HG03521 (cell line): ENCODE measurements around the gene CCNH.
A peak's percentile ranks its signal among the peaks of the same experiment; 100 is the strongest.

Source experiments
- ATAC-seq: cut with Tn5 transposase; IDR thresholded peaks from one replicate; pipeline ENCODE4 v1.9.1; 2021; ENCODE audit warnings: mild to moderate bottlenecking, moderate library complexity; ENCODE audit not compliant: unreplicated experiment

Gene CCNH

DNA sequence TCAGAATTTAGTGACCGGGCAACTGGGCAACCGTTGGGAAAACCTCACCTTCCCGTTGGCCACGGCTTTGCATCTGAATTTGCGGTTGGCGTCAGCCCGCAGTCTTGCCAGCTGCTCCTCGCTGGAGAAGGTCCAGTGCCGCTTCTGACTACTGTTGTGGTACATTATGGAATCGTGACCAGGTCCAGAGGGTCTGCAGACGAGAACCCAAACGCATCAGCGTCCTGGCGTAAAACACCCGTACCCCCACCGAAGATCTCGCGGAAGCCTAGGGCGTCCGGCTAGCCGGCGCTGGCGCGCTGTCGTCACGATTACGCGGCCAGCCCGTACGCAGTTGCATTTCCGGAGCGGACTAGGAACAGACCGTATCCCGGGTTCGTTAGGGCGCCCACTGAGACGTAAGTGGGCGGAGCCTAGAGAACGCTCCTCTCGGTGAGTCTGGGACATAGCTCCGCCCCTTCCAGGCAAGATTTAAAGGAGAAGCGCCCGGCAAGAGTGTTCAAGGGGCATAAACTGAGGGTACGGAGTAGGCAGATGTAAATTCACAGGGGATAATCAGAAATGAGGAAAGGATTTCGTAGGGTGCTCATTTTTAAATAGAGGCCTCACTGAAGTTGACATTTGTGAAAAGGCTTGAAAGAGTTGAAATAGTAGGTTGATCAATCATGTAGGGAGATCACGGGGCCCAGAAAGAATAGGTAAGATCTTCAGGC lies at the start of gene CCNH:
Gene CCNH, minus strand, starts transcription at position 301 of the 713 bp plus-strand sequence. Its CDS starts 136 bp downstream, at position 165.
- ATAC-seq = peak; percentile 99

DNA sequence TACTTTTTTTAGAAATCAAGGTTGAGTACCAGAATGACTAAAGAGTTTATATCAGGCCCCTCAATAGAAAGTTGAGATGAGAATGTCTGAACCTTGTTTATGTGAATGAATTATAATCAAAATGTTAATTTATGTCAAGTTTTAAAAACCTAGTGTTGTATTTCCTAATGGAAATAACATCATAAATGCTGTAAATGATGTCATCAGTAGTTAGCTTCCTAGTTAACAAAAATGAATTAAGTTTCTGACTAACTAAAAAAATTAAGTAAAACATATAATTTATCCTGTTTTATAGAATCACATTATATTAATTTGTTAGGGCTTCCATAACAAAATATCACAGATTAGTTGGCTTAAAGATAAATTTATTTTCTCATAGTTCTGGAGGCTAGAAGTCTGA lies 45.0 kb upstream of the CCNH start:
- ATAC-seq = no peak

DNA sequence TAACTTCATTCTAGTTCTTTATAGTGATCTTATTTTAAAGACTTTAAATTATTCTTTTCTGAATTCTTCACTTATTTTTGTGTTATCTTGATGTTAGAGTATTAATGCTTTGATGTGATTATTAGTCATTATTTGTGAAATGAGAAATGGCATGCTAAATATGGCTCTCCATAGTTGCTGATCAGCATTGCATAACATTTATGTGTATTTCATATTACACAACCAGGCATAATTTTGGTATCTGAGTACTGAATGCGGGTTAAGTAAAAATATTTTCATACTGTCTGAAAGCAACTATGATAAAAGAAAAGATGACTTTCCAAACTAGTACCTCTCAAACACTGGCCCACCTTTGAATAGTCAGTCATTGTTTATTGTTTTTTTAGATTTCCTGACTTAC lies 41.1 kb upstream of the CCNH start:
- no peak for ATAC-seq

DNA sequence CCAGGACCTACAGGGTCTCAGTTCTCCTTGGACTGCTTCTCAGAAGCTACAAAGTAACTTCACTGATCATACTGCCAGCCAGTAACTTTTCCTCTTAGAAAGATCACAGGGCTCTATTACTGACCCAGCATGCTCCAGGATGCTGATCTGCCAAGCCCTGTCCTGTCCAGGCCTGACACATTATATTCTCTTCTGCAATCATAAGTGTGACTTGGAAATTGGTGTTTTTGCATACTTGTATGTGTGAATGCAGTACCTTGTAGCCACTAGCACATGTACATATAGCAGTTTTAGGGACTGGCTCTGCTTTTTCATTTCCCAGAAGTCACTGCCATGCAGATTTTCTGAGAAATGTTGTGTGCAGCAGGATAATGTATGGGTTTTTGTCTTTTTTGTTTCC lies 40.1 kb upstream of the CCNH start:
- ATAC-seq = no peak

DNA sequence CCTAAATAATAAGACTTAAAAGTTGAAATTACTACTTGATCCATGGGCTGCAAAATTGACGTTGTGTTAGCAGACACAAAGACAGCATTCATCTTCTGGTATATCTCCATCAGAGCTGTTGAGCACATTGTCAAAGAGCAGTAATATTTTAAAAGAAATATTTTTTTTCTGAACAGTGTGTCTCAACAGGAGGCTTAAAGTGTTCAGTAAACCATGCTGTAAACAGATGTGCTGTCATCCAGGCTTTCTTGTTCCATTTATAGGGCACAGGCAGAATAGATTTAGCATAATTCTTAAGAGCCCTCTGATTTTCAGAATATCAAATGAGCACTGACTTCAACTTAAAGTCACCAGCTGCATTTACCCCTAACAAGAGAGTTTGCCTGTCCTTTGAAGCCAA lies 29.7 kb upstream of the CCNH start:
- ATAC-seq = no peak

DNA sequence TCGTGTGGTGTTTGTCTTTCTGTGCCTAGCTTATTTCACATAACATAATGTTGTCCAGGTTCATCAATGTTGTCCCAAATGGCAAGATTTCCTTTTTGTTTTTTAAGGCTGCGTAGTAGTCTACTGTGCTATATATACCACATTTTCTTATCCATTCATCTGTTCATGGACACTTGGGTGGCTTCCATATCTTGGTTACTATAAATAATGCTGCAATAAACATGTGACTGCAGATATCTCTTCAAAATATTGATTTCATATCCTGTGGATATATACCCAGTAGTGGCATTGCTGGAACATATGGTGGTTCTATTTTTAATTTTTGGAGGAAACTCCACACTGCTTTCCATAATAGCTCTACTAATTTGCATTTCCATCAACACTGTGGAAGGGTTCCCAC lies 25.5 kb upstream of the CCNH start:
- no peak for ATAC-seq

DNA sequence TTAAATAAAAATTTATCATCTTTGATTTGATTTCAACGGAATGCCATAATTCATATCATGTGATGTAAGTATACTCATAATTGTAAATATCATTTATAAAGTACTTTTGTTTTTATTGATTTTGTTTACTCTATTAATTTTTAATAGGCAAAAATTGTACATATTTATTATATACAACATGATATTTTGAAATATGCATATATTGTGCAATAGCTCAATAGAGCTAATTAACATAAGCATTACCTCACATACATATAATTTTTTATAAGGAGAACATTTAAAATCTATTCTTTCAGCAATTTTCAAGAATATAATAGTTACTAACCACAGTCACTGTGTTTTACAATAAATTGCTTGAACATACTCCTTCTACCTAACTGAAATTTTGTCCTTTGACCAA lies 25.0 kb upstream of the CCNH start:
- ATAC-seq = no peak

DNA sequence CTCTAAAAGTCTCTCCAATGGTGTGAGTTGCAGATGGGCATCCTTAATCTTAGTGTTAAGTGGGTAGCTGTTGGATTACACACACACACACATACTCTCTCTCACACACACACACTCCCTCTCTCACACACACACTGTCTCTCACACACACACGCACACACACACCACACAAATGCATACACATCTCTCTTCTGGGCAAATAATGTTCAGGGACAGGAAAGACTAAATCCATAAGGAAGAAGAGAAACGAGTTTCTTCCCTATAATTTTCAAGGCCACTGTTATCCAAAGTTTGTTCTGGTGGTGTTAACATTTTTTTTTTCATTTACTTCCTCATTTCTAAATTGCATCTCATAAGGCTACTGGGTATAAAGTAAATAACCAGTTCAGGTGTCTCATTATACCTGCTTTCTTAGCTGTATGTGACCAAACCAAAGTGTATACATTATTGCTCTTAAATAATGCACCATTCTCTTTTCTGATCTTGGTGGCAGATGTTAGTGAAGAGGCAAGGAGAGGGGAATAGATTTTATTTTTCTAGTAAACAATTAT lies 22.5 kb upstream of the CCNH start:
- ATAC-seq = no peak

DNA sequence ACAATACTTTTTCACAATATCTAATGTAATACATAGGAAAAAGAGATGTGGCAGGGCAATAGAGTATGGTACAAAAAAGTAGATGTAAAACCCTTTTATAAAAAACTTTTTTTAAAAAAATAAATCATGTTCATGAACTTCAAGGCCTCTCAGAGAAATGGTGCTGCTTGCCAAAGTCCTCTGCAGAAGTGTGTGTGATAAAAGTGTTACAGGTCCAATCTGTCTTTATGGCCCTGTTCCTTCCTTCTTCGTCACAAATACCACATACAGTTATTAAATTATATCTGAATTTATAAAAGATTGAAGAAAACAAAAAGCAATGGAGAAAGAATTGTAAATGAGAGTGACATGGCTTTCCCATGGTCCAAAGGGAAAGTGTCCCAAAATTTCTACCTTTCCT lies 21.7 kb upstream of the CCNH start:
- ATAC-seq = no peak

DNA sequence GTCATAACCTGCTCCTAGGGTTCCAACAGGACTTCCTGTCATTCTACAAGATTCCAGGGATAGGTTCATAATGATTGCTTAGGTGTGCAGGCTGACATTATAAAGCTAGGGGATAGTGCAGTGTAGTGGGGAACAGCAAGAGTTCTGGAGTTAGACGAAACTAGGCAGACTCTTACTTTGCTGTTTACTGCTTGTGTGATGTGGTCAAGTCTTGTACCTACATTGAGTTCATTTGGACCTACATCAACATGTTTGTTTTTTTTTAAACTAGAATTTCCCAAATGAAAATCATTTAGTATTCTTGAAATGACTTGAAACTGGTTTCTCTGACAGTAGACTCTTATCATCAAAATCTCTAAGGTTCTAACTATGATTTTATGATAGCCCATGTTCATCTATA lies 21.2 kb upstream of the CCNH start:
- no peak for ATAC-seq

DNA sequence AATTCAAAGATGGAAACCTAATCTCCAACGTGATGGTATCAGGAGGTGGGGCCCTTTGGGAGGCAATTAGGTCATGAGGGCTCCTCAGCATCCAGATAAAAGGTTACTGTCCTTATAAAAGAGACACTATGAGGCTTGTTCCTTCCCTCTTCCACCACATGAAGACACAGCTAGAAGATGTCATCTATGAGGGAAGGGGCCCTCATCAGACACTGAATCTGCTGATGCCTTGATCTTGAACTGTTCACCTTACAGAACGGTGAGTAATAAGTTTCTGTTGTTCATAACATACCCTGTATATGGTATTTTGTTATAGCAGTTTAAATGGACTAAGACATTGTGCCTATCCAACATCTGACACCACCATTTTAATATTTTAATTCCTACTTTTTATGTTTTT lies 19.7 kb upstream of the CCNH start:
- no peak for ATAC-seq

DNA sequence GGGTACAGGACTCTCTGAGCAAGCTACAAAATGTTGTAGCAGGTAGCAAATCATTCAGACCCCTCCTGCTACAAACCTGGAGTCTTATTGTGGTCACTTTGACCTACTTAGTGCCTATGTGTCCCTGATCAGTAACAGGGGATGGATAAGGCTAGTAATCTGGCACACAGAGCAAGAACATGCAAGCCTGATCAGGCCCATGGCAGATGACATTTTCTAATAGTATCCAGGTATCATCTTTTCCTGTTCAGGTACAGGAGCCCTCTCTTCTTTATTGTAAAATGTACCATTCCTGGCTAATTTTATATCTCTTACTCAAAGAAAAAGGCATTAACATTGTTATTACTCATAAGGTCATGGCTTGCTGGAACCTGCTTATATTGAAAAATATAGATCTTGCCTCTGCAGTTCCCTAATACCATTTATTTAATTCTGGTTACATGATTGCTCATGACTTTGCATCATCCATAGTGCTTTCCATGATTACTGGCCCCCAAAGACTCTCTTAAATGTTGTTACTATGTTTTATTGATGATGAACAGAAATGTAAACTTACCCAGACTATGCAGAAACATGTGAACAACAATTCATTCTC lies 18.2 kb upstream of the CCNH start:
- no peak for ATAC-seq

DNA sequence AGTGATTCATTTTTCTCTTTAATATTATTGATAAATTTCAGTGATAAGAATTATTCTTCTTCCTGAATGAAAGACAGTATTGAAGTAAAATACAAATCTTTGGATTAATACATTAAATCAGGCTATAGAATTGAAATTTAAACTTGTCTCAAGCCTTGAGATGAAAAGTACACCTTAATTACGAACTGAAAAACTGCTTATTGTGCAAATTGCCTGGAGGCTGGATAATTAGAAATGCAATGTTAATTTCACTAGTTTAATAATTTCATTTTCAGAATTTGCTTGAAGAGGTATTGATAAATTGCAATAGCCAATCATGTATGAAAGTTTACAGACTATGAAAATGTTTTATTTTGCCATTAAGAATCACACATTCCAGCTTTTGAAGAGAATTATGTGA lies 11.0 kb upstream of the CCNH start:
- ATAC-seq = no peak

DNA sequence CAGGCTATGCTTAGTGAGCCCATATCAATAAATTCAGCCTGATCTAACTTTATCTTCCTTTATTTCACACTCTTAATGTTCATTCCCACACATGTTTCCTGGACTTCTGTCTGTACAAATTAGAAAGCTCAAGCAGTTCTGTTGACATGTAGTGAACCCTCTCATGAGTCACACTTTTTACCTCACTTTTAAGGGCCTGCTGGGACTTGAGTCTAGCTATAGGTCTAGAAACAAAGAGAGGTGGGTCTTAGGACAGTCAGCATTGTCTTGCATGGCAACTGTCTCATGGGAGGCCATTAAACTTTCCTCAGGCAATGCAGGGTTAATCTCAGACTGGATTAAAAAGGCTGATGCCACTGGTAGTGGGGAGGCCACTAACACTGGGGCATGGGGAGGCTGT lies 8.6 kb upstream of the CCNH start:
- ATAC-seq = no peak

DNA sequence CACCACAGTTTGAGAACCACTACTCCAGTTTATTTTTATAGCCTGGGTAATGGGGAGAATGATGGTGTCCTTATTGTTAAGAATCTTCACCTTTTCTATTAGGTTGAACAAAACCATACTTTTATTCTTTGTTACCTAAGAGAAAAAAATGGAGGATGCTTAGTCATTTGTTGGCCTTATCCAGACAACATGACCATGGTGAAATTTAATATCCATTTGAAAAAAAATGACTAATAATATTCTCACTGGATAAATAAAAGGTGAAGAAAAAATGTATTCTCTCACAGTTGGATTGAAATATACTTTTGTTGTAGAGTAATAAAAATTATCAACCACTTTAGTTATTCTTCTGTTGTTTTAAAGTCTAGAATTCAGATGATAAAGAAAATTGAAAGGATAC lies 5.8 kb upstream of the CCNH start:
- no peak for ATAC-seq

DNA sequence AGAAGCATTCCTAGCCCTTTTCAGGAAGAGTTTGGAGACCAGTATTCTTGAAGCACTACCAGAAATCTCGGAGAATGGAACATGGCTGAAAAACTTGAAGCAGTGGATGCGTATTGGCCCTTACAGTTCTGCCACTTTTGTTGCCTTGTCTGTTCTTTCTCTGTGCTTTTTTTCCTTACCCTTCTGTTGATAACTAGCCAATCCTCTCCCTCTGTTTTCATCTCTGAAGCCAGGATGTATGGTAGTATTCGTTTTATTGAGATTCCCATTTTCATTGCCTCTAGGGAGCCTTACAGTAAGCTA lies 564 bp upstream of the CCNH start:
- ATAC-seq = no peak

DNA sequence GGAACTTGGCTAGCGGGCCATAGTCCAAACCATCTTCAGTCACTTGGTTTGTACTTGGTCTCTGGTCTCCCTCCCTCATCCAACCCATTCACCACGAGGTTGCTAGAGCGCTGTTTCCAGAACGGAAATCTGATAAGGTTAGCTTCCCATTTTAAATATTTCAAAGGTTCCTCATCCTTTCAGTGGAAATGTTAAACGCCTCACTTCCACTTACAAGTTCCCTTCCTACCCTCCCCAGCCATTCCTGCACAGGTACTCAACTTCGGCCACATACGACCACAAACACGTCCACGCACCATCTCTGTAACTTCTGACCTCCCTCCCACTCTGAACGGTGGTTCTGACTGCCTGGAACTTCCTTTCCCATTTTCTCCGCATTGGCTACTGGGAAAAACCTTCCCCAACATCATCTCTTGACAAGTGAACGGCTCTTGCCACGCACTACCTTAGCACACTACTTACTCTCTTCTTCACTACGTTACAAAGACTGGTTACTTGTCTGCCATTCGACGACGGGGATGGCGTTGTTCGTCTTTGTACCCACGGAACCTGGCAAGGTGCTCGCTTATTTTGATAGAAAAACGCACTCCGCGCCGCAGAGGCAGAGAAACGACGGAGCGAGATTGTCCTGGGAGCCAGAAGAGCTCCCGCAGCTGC lies 629 bp downstream of the CCNH start:
- peak; percentile 7 for ATAC-seq

DNA sequence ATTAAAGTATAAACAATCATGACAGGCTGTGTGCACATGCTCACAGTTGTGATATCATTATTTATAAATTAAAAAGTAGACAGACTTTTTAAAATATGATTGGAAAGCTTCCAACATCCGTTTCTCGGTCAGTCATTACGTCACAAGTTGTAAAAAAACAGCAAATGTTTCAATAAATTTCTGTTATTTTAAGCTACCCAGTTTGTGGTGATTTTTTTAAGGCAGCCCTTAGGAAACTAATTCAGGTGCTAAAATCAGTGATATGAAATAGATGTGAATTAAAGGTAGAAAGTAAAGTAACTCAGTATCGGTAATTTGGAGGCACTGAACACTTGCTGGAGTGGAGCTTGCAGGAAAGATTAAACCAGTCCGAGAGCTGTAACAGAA lies 1.2 kb downstream of the CCNH start:
- no peak for ATAC-seq

DNA sequence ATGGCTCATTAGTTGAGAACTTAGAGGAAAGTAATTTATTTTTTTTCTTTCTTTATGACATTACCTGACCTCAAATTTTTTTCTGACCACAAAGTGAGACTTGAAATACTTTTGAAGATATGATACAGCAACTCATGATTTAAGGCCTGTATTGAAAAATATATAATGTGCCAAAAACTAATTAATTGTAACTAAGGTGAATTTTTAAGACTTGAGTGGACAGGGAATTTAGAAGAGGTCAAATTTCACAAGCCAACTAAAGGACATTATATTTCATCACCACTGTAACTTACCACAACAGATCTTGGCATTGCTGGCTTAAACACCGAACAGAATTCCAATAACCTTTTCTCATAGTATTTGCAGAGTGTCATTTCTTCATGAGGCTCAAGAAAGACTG lies 1.8 kb downstream of the CCNH start:
- ATAC-seq = no peak

DNA sequence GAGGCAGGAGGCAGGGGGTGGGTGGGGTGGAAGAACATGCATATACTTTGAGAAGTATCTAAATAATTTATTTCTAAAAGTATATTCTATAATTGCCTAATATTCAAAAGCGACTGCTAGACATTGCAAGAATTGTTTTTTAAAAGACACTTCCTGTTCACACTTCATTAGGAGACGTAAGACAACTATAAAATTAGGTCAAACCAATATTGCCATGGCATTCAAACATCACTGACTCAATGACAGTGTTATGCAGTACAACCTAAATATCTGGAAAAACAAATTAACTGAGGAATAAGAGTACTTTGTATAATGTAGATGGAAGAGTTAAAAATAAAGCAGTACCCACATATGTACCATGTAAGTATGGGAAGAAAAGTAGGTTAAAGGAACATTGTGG lies 4.5 kb downstream of the CCNH start:
- ATAC-seq = no peak

DNA sequence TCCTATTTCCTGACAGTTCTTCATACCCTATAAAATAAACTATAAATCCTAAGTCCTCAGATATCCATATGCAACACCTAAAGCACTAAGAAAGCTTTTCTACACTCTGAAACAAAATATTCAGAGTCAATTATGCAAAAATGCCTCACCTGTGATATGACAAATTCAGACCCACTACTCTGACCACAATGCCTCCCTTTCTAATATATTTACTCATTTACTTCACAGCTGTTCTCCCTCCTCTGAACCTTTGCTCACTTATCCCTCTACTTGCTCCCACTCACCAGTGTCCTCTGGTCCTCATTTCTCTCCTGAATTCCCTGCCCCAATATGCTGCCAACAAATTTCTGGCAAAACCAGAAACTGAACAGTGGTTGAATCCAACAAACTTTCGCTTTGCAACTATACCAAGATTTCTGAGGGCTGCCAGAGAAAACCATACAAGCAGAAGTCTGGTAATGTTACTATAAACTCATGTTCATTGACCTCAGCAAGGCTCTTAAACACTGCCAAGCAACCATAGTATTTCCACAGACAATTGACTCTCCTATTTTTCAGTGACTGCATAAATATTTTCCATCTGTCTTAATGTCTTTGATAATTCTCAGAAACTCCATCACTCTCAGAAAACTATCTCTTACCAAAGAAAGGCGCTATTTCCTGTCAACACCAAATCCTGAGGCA lies 7.1 kb downstream of the CCNH start:
- ATAC-seq = no peak

DNA sequence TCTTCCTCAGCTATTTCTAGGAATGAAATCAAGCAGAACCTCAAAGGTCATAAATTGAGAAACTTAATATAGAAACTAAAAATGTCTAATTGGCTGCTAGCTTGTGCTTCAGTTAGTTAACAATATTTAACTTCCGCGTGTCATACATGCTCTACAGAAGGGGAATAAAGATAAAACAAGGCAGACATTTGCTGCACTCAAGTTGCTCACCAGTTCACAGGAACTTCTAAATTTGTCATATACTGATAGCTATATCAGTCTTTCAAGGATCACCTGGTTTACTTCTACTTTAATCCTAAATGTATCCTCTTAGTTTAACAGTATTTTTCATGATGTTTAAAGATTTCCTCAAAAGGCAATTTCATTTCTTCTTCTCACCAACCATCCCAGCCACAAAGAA lies 8.4 kb downstream of the CCNH start:
- no peak for ATAC-seq
